Thyroid gland (tissue), 4 donors: ENCODE results near the gene LTC4S.

ENCODE experiments used
- POLR2A ChIP-seq, 2 donors: fragments of 450-650 bp; IDR thresholded peaks; one replicate each; pipeline ENCODE4 v1.6.1; 2017; ENCODE audit warnings: antibody characterized with exemption in 2 of 2, mild to moderate bottlenecking in 2 of 2, moderate library complexity in 1 of 2
- TF ChIP-seq, protein P1 (sequence below), 6 experiments: fragments of 200-600 bp in 3 of 6; fragments of 450-650 bp in 3 of 6; sonication (generic) in 3 of 6; IDR thresholded peaks; one replicate each; pipeline ENCODE4 v1.5.1; 2016 to 2019; ENCODE audit warnings: antibody characterized with exemption in 6 of 6, mild to moderate bottlenecking in 2 of 6, inconsistent platforms in 1 of 6, moderate library complexity in 1 of 6

DNA sequence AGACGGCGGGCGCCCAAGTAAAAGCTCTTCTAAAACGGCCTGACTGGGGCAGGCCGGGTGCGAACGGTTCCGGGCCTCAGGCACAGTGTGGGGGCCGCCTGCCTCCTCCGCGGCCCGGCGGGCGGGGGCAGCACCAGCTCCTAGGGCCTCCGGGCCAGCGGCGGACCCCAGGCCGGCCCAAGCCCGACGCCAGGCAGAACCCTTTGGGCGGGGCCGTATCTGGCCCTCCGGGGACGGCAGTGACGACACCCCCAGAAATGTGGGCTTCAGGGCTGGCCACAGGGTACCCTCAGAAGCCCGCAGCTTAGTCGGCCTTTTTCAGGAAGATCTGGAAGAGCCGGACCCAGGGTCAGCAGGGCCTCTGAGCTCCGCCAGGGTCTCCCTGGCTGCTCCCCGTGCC, 4.0 kb downstream of the LTC4S start:
- TF ChIP-seq POLR2A (IDR thresholded peaks at IDR 0.05) = no peak
- TF ChIP-seq, protein P1, sequence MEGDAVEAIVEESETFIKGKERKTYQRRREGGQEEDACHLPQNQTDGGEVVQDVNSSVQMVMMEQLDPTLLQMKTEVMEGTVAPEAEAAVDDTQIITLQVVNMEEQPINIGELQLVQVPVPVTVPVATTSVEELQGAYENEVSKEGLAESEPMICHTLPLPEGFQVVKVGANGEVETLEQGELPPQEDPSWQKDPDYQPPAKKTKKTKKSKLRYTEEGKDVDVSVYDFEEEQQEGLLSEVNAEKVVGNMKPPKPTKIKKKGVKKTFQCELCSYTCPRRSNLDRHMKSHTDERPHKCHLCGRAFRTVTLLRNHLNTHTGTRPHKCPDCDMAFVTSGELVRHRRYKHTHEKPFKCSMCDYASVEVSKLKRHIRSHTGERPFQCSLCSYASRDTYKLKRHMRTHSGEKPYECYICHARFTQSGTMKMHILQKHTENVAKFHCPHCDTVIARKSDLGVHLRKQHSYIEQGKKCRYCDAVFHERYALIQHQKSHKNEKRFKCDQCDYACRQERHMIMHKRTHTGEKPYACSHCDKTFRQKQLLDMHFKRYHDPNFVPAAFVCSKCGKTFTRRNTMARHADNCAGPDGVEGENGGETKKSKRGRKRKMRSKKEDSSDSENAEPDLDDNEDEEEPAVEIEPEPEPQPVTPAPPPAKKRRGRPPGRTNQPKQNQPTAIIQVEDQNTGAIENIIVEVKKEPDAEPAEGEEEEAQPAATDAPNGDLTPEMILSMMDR (IDR thresholded peaks at IDR 0.05) = no peak
